ENCODE results near the gene ECE1. TPM values are rescaled to one million over a fixed set of nuclear protein-coding genes. Genes with fewer than 3 reads are reported as not detected.

The ECE1 gene
- total and polyA plus RNA-seq, 2 of the 4 experiments (the other 2 are of a cell fraction), result 61.8 to 124 TPM

DNA sequence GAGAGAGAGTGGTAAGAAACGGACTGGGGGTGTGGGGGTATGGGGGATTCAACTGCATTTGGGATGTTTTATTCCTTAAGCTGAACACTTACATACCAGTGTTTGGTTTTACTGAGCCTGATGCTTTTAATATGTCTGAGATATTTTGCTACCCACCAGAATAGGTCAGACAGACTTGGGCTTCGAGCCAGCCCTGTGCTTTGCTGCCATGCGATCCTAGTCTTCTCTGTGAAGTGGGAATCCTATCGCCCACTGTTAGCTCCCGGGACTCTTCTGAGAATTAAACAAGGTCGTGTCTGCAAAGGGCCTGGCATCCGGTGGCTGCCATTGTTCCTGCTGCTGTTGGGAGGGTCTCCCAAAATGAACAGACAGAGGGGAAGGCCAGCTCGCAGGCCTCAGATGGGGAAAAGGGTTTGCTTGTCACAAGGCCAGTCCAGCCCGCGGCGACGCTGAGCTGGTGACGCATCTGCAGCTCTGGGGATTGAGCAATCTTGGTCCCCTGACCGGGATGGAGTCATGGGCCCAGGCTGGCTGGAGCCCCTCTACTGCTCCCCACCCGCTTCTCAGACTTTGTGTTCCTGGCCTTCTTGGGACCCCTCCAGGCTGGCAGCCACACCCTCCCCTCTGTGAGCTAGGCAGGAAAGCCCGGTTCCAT, 26.9 kb upstream of the ECE1 start:
- POLR2A ChIA-PET (ENCODE audit: unreplicated experiment), result no interaction called here
- peak overlapping the region; percentile 11 for H3K4me2 ChIP-seq (ENCODE audit: low read depth, low read length)
- intact Hi-C loops (cut with micrococcal nuclease), result no loop called here

More for the DNA sequence above, 26.9 kb upstream of the ECE1 start:
- Histone ChIP-seq H2AK5ac (ENCODE audit: low read depth, low read length) (peak overlapping the region; percentile 98), H3K36me3 (ENCODE audit: control insufficient read depth, insufficient read depth, low read length) (peaks cover 2% of the 10 kb centered on the region; the same call in 1 of the 2 replicates), H3K23ac (ENCODE audit: low read depth, low read length) (peak overlapping the region; percentile 70), H3K4ac (ENCODE audit: low read depth, low read length) (peak overlapping the region; percentile 91), H4K91ac (ENCODE audit: insufficient read depth, low read depth, low read length) (peak overlapping the region; percentile 93), H2AFZ (replicated peaks; ENCODE audit: low read length, poor library complexity) (peak overlapping the region; percentile 75), H3K14ac (replicated peaks; ENCODE audit: low read depth, low read length) (peak overlapping the region; percentile 72), H3K18ac (ENCODE audit: low read depth, low read length) (peak overlapping the region; percentile 67), H3K9ac (ENCODE audit: low read depth, low read length) (peak overlapping the region; percentile 35; the same call in 1 of the 2 replicates), H3K27me3 (ENCODE audit: control insufficient read depth, insufficient read depth, low read length) (no peaks in the 10 kb centered on the region), H3K4me1 (ENCODE audit: control insufficient read depth, insufficient read depth, low read length) (peaks cover 65% of the 10 kb centered on the region), H2BK15ac (ENCODE audit: low read depth, low read length) (peak overlapping the region; percentile 90; the same call in 2 of the 3 replicates), H3K79me1 (ENCODE audit: low read depth in 1 of 2, low read length in 2 of 2) (peaks cover 46 to 97% of the 10 kb centered on the region in 2 experiments), H3K9me3 (ENCODE audit: control insufficient read depth, insufficient read depth, low read length) (no peaks in the 10 kb centered on the region), H2BK120ac (ENCODE audit: low read depth, low read length) (peak overlapping the region; percentile 90), H3K4me3 (ENCODE audit: insufficient read depth, low read depth, low read length) (no peak overlapping the region), H3K56ac (ENCODE audit: extremely low read depth, insufficient read depth, low read length) (no peak overlapping the region), H4K20me1 (ENCODE audit: insufficient read depth, low read length) (peaks cover 18% of the 10 kb centered on the region), H3K27ac (ENCODE audit: insufficient read depth, low read length) (peak overlapping the region; percentile 86), H2BK20ac (ENCODE audit: low read depth, low read length) (peak overlapping the region; percentile 85), H3K9me1 (ENCODE audit: insufficient read depth, low read length) (peaks cover 53% of the 10 kb centered on the region), H4K5ac (ENCODE audit: low read depth, low read length) (peak overlapping the region; percentile 82), H2AK9ac (replicated peaks; ENCODE audit: low read depth, low read length, poor library complexity) (peak overlapping the region; percentile 80), H4K8ac (ENCODE audit: low read depth in 2 of 2, low read length in 2 of 2) (peak overlapping the region; percentile 24 to 73), H2BK5ac (ENCODE audit: low read depth, low read length, poor library complexity, severe bottlenecking) (peak overlapping the region; percentile 89)
- dilution Hi-C loops (cut with HindIII; ENCODE audit: low sequenced_read_pairs, unreplicated experiment), result no loop called here
- 4% methylated on average over 9 of the region's 16 CpGs; no CpG with 5 or more reads in 1 of the 2 experiments for WGBS, 2 experiments (ENCODE audit: extremely low coverage in 2 of 2, insufficient read length in 1 of 2)
- TF ChIP-seq, protein P1, sequence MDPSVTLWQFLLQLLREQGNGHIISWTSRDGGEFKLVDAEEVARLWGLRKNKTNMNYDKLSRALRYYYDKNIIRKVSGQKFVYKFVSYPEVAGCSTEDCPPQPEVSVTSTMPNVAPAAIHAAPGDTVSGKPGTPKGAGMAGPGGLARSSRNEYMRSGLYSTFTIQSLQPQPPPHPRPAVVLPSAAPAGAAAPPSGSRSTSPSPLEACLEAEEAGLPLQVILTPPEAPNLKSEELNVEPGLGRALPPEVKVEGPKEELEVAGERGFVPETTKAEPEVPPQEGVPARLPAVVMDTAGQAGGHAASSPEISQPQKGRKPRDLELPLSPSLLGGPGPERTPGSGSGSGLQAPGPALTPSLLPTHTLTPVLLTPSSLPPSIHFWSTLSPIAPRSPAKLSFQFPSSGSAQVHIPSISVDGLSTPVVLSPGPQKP (IDR thresholded peaks at IDR 0.05; ENCODE audit: borderline replicate concordance, low read depth, low read length), result no peak
- TF ChIP-seq MAZ (IDR thresholded peaks at IDR 0.05; ENCODE audit: borderline replicate concordance, low read depth, low read length) (peak; percentile 41; the same call in 1 of the 2 replicates), BHLHE40 (IDR thresholded peaks at IDR 0.05; ENCODE audit: low read depth, low read length) (peak; percentile 30; the same call in 1 of the 2 replicates), CEBPB (IDR thresholded peaks at IDR 0.05; ENCODE audit: low read depth, low read length) (peak; percentile 99), MXI1 (IDR thresholded peaks at IDR 0.05; ENCODE audit: borderline replicate concordance, low read depth, low read length) (no peak), NFE2L2 (IDR thresholded peaks at IDR 0.05; ENCODE audit: low read depth, low read length) (no peak), FOS (IDR thresholded peaks at IDR 0.05; ENCODE audit: low read depth, low read length) (peak; percentile 77), POLR2A (IDR thresholded peaks at IDR 0.05; ENCODE audit: low read depth, low read length) (peak; percentile 19; the same call in 1 of the 2 replicates)
- TF ChIP-seq, protein P2, sequence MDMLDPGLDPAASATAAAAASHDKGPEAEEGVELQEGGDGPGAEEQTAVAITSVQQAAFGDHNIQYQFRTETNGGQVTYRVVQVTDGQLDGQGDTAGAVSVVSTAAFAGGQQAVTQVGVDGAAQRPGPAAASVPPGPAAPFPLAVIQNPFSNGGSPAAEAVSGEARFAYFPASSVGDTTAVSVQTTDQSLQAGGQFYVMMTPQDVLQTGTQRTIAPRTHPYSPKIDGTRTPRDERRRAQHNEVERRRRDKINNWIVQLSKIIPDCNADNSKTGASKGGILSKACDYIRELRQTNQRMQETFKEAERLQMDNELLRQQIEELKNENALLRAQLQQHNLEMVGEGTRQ (IDR thresholded peaks at IDR 0.05; ENCODE audit: low read depth, low read length), result peak; percentile 49; the same call in 1 of the 2 replicates
- DNase-seq (peak; percentile 90), ATAC-seq (ENCODE audit: low read depth) (peak; percentile 50)
- CTCF ChIA-PET, result interaction anchor here (1.0 to 1.7 kb wide), 2 partner anchors 17 to 47 kb away, joined by 4 to 6 read pairs; no protein-coding TSS in a partner anchor
- in situ Hi-C loops (cut with MboI; ENCODE audit: low sequenced_read_pairs), result no loop called here
- no TSS peak for BruUV-seq (replicated peaks)

Data from IMR-90 (cell line).